Stromal cell of bone marrow (primary cell): ENCODE measurements around the gene ERVK3-1.
"Not testable (repeated sequence)": the region's sequence is repeated elsewhere in the genome, so short reads cannot be mapped to it uniquely, and the experiment has no call there.

Experiments
- DNase-seq: peaks from one replicate; pipeline ENCODE4 v3.0.0-alpha.2; 2012; ENCODE audit warnings: low read depth

ERVK3-1 gene

GRCh38 chr19:58304748-58305064 lies 471 bp upstream of the ERVK3-1 start:
- no peak for DNase-seq

- no peak for DNase-seq
Measured at GRCh38 chr19:58305932-58306323, 751 bp downstream of the ERVK3-1 start.

- no peak for DNase-seq
Measured at GRCh38 chr19:58307736-58308135, 2.6 kb downstream of the ERVK3-1 start.

GRCh38 chr19:58310685-58311084 lies 5.5 kb downstream of the ERVK3-1 start:
- not testable (repeated sequence) for DNase-seq

- DNase-seq, result no peak
Measured at GRCh38 chr19:58311345-58311865, 6.2 kb downstream of the ERVK3-1 start.

GRCh38 chr19:58315580-58315979 lies 10.4 kb downstream of the ERVK3-1 start:
- DNase-seq, result no peak

GRCh38 chr19:58317476-58318072 lies 12.4 kb downstream of the ERVK3-1 start:
- DNase-seq, result no peak

- DNase-seq, result no peak
Measured at GRCh38 chr19:58318297-58318696, 13.1 kb downstream of the ERVK3-1 start.

- no peak for DNase-seq
Measured at GRCh38 chr19:58319241-58319640, 14.1 kb downstream of the ERVK3-1 start.

GRCh38 chr19:58325311-58326022 lies 20.3 kb downstream of the ERVK3-1 start:
- DNase-seq, result no peak

GRCh38 chr19:58326501-58326913 lies 21.3 kb downstream of the ERVK3-1 start:
- no peak for DNase-seq

GRCh38 chr19:58326914-58327726 lies 21.9 kb downstream of the ERVK3-1 start, which contains the start of gene ZSCAN22:
ZSCAN22 (plus strand) TSS chr19:58326994; CDS start chr19:58334803, 7,809 bp downstream.
- DNase-seq, result peak; percentile 97

GRCh38 chr19:58328999-58329398 lies 23.8 kb downstream of the ERVK3-1 start:
- no peak for DNase-seq

- DNase-seq, result peak; percentile 85
Measured at GRCh38 chr19:58330458-58330857, 25.3 kb downstream of the ERVK3-1 start.

- no peak for DNase-seq
Measured at GRCh38 chr19:58332697-58333096, 27.5 kb downstream of the ERVK3-1 start.

- no peak for DNase-seq
Measured at GRCh38 chr19:58334691-58335249, 29.6 kb downstream of the ERVK3-1 start.

GRCh38 chr19:58335630-58336029 lies 30.5 kb downstream of the ERVK3-1 start:
- no peak for DNase-seq

GRCh38 chr19:58336216-58336615 lies 31.0 kb downstream of the ERVK3-1 start:
- no peak for DNase-seq

- DNase-seq, result no peak
Measured at GRCh38 chr19:58336820-58337219, 31.6 kb downstream of the ERVK3-1 start.

GRCh38 chr19:58338336-58338735 lies 33.2 kb downstream of the ERVK3-1 start:
- no peak for DNase-seq

- DNase-seq, result no peak
Measured at GRCh38 chr19:58338825-58339558, 33.8 kb downstream of the ERVK3-1 start.

- DNase-seq, result no peak
Measured at GRCh38 chr19:58345558-58345957, 40.4 kb downstream of the ERVK3-1 start.
